Hepatocyte (in vitro differentiated cells): ENCODE measurements around the gene SLC38A5. TPM values are rescaled to one million over a fixed set of nuclear protein-coding genes. Genes with fewer than 3 reads are reported as not detected.

Experiments
- DNase-seq: peaks from one replicate; pipeline ENCODE4 v3.0.0-alpha.2; 2016; ENCODE audit warnings: low spot score
- H2AFZ ChIP-seq: fragments of 200-600 bp; sonication (generic); 2 replicates; pipeline ENCODE4 v1.6.0; 2016; ENCODE audit warnings: antibody characterized with exemption, mild to moderate bottlenecking
- H3K27ac ChIP-seq: fragments of 200-600 bp; sonication (generic); 2 replicates; pipeline ENCODE4 v1.5.1; 2016; ENCODE audit warnings: mild to moderate bottlenecking
- H3K27me3 ChIP-seq: fragments of 200-600 bp; sonication (generic); 2 replicates; pipeline ENCODE4 v1.6.1; 2016
- H3K36me3 ChIP-seq: fragments of 200-600 bp; sonication (generic); replicated peaks from 2 replicates; pipeline ENCODE4 v1.5.1; 2016; ENCODE audit warnings: low read depth; ENCODE audit not compliant: insufficient read depth
- H3K4me1 ChIP-seq: fragments of 200-600 bp; sonication (generic); 2 replicates; pipeline ENCODE4 v1.5.1; 2016; ENCODE audit warnings: mild to moderate bottlenecking, moderate library complexity; ENCODE audit not compliant: insufficient read depth
- H3K4me2 ChIP-seq: fragments of 200-600 bp; sonication (generic); 2 replicates; pipeline ENCODE4 v1.6.0; 2016
- H3K4me3 ChIP-seq: fragments of 200-600 bp; sonication (generic); 2 replicates; pipeline ENCODE4 v1.5.1; 2016; ENCODE audit warnings: mild to moderate bottlenecking
- H3K79me2 ChIP-seq: fragments of 200-600 bp; sonication (generic); 2 replicates; pipeline ENCODE4 v1.6.0; 2017; ENCODE audit warnings: mild to moderate bottlenecking
- H3K9me2 ChIP-seq: fragments of 200-600 bp; sonication (generic); replicated peaks from 2 replicates; pipeline ENCODE4 v1.6.0; 2017; ENCODE audit warnings: mild to moderate bottlenecking; ENCODE audit not compliant: insufficient read depth
- H3K9me3 ChIP-seq: fragments of 200-600 bp; sonication (generic); 2 replicates; pipeline ENCODE4 v1.5.1; 2016; ENCODE audit warnings: low read depth, mild to moderate bottlenecking
- H4K20me1 ChIP-seq: fragments of 200-600 bp; sonication (generic); 2 replicates; pipeline ENCODE4 v1.6.0; 2016; ENCODE audit warnings: mild to moderate bottlenecking; ENCODE audit not compliant: insufficient read depth, poor library complexity, severe bottlenecking
- CTCF ChIP-seq: fragments of 200-600 bp; sonication (generic); IDR thresholded peaks from 2 replicates; pipeline ENCODE4 v1.5.1; 2016; ENCODE audit warnings: antibody characterized with exemption, mild to moderate bottlenecking; ENCODE audit not compliant: poor library complexity
- EZH2 ChIP-seq: fragments of 200-600 bp; sonication (generic); IDR thresholded peaks from 2 replicates; pipeline ENCODE4 v1.6.1; 2016; ENCODE audit warnings: antibody characterized with exemption, mild to moderate bottlenecking, borderline replicate concordance
- EZH2phosphoT487 ChIP-seq: fragments of 200-600 bp; sonication (generic); IDR thresholded peaks from one replicate; pipeline ENCODE4 v1.6.1; 2018; ENCODE audit warnings: antibody characterized with exemption, mild to moderate bottlenecking, low read depth, moderate library complexity; ENCODE audit not compliant: unreplicated experiment, severe bottlenecking
- whole genome bisulfite sequencing: methylation state at CpG from one replicate; pipeline ENCODE4 v1.1.6; 2016; ENCODE audit warnings: low lambda C conversion rate; ENCODE audit errors: missing lambda C conversion rate; 5-methylcytosine and 5-hydroxymethylcytosine counted together
- polyA plus RNA-seq: library from polyadenylated mRNA; unstranded; fragments of >200 nt; fragmentation: Nextera tagmentation; extraction: Ambion mirVana; gene quantifications from 2 replicates; pipeline ENCODE4 v1.2.1, GENCODE V29; 2016
- total RNA-seq: library from RNA; depleted of rRNA; stranded (reverse); fragments of >200 nt; gene quantifications from 2 replicates; pipeline ENCODE4 v1.2.3, GENCODE V29; 2014

The SLC38A5 gene
- total and polyA plus RNA-seq, 2 experiments from 2014 or later, result 14.5 to 17.8 TPM

DNA sequence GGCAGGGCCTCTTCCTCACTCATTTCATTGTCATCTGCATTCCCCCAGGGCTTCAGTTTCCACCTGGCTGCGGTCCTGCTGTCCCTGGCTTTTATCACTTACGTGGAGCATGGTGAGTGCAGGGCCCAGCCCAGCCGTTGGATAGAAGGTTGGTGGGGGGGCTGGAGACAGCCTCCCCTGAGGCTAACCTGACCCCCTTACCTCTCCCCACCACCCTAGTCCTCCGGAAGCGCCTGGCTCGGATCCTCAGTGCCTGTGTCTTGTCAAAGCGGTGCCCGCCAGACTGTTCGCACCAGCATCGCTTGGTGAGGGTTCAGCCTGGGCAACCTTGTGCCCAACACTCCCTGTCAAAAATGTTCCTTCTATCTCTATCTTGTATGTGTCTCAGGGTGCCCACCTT lies 45.8 kb upstream of the SLC38A5 start:
- Histone ChIP-seq H3K4me1 (no peaks in the 10 kb centered on the region), H3K9me2 (no peaks in the 10 kb centered on the region), H3K36me3 (no peaks in the 10 kb centered on the region), H3K9me3 (no peaks in the 10 kb centered on the region), H3K4me3 (no peak overlapping the region), H3K79me2 (no peaks in the 10 kb centered on the region), H3K27me3 (no peaks in the 10 kb centered on the region), H3K27ac (no peak overlapping the region), H4K20me1 (no peaks in the 10 kb centered on the region), H3K4me2 (no peak overlapping the region), H2AFZ (no peak overlapping the region)
- no peak for TF ChIP-seq CTCF
- TF ChIP-seq EZH2, result no peak
- no peak for TF ChIP-seq EZH2phosphoT487
- 89% methylated on average over 10 of the region's 10 CpGs for WGBS
- no peak for DNase-seq

DNA sequence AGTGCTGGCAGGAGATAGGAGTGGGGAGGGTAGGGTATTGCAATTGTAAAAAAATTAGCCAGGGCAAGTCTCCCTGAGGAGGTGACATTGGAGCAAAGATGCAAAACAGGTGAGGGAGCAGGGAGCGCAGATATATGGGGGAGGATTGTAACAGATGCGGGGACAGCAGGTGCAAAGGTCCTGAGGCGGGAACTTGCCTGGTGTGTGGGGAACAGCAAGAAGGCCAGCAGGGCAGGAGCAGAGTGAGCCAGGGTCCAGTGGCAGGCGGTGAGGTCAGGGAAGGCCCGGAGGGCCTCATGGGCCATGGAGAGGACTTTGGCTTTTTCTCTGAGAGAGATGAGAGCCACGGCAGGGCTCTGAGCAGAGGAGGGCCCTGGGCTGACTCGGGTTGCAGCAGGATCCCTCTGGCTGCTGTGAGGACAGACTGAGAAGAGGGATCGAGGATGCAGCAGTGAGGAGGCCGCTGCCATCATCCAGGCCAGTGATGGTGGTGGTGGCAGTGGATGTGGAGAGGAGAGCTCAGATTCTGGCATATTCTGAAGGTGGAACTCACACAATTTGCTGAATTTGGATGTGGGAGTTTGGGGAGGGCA lies 44.9 kb upstream of the SLC38A5 start:
- Histone ChIP-seq H2AFZ (no peak overlapping the region), H3K27me3 (no peaks in the 10 kb centered on the region), H4K20me1 (no peaks in the 10 kb centered on the region), H3K4me1 (no peaks in the 10 kb centered on the region), H3K27ac (no peak overlapping the region), H3K9me3 (no peaks in the 10 kb centered on the region), H3K79me2 (no peaks in the 10 kb centered on the region), H3K9me2 (no peaks in the 10 kb centered on the region), H3K4me2 (no peak overlapping the region), H3K4me3 (no peak overlapping the region), H3K36me3 (no peaks in the 10 kb centered on the region)
- no peak for DNase-seq
- TF ChIP-seq CTCF, result no peak
- no peak for TF ChIP-seq EZH2
- no peak for TF ChIP-seq EZH2phosphoT487
- 81% methylated on average over 9 of the region's 9 CpGs for WGBS

DNA sequence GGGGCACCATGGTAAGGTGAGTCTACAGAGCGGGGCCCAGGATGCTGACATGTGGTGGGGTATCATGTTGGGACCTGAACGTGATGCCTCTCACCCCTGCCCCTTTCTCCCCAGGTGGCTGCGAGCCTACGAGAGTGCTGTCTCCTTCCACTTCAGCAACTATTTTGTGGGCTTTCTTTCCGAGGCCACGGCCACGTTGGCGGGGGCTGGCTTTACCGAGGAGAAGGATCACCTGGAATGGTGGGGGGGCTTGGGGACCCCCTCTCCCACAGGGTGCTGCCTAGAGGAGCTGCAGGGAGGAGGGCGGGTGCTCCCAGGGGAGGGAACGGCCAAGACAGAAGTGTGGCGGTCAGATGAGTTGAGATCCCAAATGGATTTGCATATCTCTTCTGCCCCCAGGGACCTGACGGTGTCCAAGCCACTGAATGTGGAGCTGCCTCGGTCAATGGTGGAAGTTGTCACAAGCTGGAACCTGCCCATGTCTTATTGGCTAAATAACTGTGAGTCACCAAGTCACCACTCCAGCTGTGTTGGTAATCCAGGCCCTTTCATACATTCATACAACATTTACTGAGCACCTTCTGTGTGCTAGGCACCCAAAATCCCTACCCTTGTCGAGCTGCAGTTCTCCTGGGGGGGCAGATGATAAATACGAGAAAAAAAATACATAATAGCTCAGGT lies 44.2 kb upstream of the SLC38A5 start:
- Histone ChIP-seq H3K27me3 (no peaks in the 10 kb centered on the region), H3K4me3 (no peak overlapping the region), H3K4me1 (no peaks in the 10 kb centered on the region), H3K79me2 (no peaks in the 10 kb centered on the region), H3K9me3 (no peaks in the 10 kb centered on the region), H3K36me3 (no peaks in the 10 kb centered on the region), H3K9me2 (no peaks in the 10 kb centered on the region), H3K4me2 (no peak overlapping the region), H4K20me1 (no peaks in the 10 kb centered on the region), H2AFZ (no peak overlapping the region), H3K27ac (no peak overlapping the region)
- 82% methylated on average over 16 of the region's 16 CpGs for WGBS
- no peak for TF ChIP-seq EZH2phosphoT487
- no peak for TF ChIP-seq EZH2
- no peak for TF ChIP-seq CTCF
- no peak for DNase-seq
